AG04449 (cell line): ENCODE results near the gene KLHDC8A.

Source experiments
- CTCF ChIA-PET: fragments of 350-600 bp; formaldehyde crosslinking; extraction: SDS; loops from one replicate; lab custom pipeline; 2021; ENCODE audit warnings: antibody characterized with exemption; lab: Yijun Ruan, JAX
- POLR2A ChIA-PET: fragments of 400-600, 350-600 bp; formaldehyde crosslinking; extraction: SDS; loops from one replicate; lab custom pipeline; 2020; ENCODE audit warnings: antibody characterized with exemption, inconsistent platforms; lab: Yijun Ruan, JAX
- DNase-seq: peaks from one replicate; pipeline ENCODE4 v3.0.0-alpha.2; 2010; ENCODE audit warnings: low read depth, low spot score
- H3K4me3 ChIP-seq: 2 replicates; pipeline ENCODE4 v1.5.1; 2011; ENCODE audit warnings: low read depth, mild to moderate bottlenecking, control low read depth, low read length
- TF ChIP-seq, protein P1 (sequence below): IDR thresholded peaks from one replicate; pipeline ENCODE4 v1.5.1; 2011; ENCODE audit warnings: mild to moderate bottlenecking, moderate library complexity, low read length, control low read depth, inconsistent platforms; ENCODE audit not compliant: insufficient read depth; ENCODE audit errors: missing control alignments

The KLHDC8A gene

DNA sequence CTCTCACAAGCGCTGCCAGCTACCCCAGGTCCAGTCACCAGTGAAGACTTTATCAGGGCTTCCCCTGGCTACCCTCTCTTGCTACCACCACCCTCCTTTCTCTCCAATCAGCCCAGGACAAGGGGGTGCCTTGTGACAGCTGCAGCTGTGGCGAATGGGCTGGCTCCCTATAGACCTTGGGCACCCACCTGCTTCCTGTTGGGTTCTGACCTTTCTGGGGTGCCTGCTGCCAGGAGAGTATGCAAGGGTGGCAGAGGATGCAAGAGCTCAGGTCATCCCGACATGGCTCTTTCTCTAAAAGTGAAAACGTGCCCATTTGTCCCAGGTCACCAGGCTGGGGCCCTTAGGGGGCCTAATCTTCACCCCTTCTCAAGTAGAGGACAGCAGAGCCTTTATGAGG, 6.6 kb downstream of the KLHDC8A start:
- TF ChIP-seq, protein P1, sequence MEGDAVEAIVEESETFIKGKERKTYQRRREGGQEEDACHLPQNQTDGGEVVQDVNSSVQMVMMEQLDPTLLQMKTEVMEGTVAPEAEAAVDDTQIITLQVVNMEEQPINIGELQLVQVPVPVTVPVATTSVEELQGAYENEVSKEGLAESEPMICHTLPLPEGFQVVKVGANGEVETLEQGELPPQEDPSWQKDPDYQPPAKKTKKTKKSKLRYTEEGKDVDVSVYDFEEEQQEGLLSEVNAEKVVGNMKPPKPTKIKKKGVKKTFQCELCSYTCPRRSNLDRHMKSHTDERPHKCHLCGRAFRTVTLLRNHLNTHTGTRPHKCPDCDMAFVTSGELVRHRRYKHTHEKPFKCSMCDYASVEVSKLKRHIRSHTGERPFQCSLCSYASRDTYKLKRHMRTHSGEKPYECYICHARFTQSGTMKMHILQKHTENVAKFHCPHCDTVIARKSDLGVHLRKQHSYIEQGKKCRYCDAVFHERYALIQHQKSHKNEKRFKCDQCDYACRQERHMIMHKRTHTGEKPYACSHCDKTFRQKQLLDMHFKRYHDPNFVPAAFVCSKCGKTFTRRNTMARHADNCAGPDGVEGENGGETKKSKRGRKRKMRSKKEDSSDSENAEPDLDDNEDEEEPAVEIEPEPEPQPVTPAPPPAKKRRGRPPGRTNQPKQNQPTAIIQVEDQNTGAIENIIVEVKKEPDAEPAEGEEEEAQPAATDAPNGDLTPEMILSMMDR = no peak
- H3K4me3 ChIP-seq = no peak overlapping the region

DNA sequence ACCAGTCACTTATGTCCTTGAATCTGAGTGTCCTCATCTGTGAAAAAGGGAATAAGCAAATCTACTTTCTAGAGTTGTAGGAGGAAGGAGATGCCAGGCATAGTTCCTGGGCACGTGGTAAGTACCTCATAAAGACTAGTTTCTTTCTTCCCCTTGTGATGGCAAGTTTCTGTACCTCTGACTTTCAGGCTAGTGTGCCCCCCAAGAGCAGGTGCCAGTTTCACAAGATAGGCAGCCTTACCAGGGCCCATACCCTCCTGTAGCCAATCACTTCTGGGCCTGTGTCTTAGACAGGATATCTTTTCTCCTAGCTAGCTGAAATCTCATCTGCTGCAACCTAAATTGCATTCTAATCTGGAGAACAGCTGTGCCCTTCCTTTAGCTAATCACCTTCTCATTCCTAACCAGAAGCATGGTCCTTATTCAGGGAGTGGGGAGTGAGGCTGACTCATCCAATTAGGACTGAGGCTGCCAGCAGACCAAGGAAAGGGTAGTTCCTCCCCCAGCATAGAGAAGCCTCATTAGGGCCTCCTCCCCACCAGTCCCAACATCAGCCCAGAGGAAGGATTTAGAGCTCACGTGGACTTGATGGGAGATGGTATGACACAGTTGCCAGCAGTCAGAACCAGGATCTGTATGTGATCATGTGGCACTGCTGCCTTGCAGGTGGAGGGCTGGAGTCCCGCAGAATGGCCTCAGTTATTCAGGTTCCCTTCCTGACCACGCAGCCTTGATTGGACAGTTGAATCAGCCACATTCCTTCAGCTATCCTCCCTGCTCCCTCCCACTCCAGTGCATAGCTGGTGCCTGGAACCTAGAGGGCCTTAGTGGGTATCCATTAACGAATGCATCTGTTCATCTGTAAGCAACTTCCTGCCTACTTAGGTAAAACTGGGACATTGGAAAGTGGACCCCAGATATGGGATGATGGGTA, 7.9 kb downstream of the KLHDC8A start:
- ChIA-PET CTCF (interaction anchor here (0.8 to 6.6 kb wide), 14 partner anchors 9 to 243 kb away, joined by 3 to 55 read pairs (median 5); partner anchors contain the start of gene NUAK2), POLR2A (no interaction called here)
- H3K4me3 ChIP-seq = no peak overlapping the region
- TF ChIP-seq, protein P1 = no peak
- DNase-seq = no peak

More for the DNA sequence above, 6.6 kb downstream of the KLHDC8A start:
- DNase-seq = no peak
- ChIA-PET CTCF (interaction anchor here (0.7 to 6.6 kb wide), 15 partner anchors 11 to 179 kb away, joined by 3 to 55 read pairs (median 6); no protein-coding TSS in a partner anchor), POLR2A (interaction anchor here (1.0 kb wide), 1 partner anchor 10 kb away, joined by 3 read pairs; no protein-coding TSS in a partner anchor)

DNA sequence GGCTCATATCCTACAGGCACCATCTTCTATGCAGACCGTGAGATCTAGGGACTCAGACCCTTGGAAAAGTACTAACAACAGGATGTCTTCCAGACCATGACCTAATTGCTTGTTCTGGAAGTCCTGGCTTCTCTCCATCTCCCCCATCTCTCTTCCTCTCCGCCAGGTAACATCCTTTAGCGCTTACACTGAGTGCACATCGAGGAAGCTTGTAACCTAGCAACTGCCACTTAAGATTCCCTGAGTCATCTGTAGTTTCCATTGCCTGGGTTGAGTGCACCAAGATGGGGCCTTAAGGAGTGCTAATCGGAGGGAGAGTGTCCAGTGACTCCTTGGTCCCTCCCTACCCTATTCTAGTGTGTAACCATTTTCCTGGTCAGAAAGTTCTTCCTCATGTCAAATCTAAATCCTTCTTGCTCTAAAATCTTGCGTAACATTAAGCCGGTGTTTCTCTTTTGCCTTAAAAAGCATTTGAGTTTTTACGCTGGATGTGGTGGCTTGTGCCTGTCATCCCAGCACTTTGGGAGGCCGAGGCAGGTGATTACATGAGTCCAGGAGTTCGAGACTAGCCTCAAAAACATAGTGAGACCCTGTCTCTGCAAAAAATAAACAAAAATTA, 9.7 kb downstream of the KLHDC8A start:
- POLR2A ChIA-PET = no interaction called here
- DNase-seq = no peak
- no peak overlapping the region for H3K4me3 ChIP-seq
- CTCF ChIA-PET = interaction anchor here (1.1 to 6.6 kb wide), 9 partner anchors 8 to 177 kb away, joined by 3 to 55 read pairs (median 17); no protein-coding TSS in a partner anchor
- TF ChIP-seq, protein P1 = no peak

DNA sequence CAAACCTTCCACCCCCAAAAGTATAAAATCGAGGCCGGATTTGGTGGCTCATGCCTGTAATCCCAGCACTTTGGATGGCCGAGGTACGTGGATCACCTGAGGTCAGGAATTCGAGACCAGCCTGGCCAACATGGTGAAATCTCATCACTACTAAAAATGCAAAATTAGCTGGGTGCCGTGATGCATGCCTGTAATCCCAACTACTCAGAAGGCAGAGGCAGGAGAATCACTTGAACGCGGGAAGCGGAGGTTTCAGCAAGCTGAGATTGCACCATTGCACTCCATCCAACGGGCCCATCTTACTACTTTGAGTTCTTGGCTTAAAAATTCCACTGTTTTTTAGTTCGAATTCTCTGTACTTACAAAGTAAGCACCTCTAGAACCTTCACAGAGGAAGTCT, 11.0 kb downstream of the KLHDC8A start:
- DNase-seq = no peak
- ChIA-PET POLR2A (no interaction called here), CTCF (interaction anchor here (0.6 to 6.6 kb wide), 8 partner anchors 8 to 313 kb away, joined by 3 to 55 read pairs (median 3); no protein-coding TSS in a partner anchor)
- H3K4me3 ChIP-seq = no peak overlapping the region
- TF ChIP-seq, protein P1 = no peak

DNA sequence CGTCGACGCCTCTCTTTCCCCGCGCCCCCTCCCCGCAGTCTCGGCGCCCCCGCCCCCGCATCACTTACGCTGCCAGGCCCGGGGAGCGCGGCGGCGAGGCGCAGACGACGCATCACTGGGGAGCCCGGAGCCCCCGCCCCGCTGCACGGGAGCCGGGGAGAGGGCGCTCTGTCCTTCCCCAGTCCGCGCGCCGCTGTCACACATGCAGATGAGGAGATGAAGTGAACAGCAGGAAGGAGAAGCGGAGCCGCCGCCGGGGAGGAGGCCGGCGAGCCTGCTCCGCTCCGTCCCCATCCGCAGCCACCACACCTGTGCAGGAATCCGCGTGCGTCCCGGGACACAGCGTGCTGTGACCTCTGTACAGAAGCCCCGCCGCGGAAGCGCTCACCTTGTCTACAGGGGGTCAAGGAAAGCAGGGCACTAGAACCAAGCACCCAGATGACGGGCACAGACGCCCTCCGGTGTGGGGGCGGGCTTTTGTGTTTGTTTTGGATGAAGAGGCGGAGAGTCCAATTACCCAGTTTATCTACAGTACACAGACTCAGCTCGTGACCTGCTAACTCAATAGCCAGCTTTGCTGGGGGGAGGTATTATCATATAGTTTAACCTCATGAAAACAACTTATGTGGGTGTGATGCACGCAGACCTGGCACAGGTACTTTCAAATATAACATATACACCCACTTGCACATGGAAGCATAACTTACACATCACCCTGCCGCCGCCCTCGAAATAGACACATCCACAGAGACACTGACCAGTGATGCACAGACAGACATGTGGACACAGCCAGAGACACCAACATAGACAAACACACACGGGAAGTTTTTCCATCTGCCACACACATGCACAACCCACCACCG, 12.4 kb downstream of the KLHDC8A start:
- peak overlapping the region; percentile 18; the same call in 1 of the 2 replicates for H3K4me3 ChIP-seq
- TF ChIP-seq, protein P1 = no peak
- ChIA-PET CTCF (interaction anchor here (0.6 to 2.8 kb wide), 8 partner anchors 9 to 315 kb away, joined by 3 to 16 read pairs (median 4); no protein-coding TSS in a partner anchor), POLR2A (no interaction called here)
- no peak for DNase-seq
